Stimulated activated CD4-positive, alpha-beta T cell treated with anti-CD3 and anti-CD28 coated beads, TNF-alpha, amount 100 ng/mL, for 4 hours (primary cell): ENCODE data around the gene RABGAP1.

Experiments used
- DNase-seq, 3 experiments: peaks; one replicate each; pipeline ENCODE4 v3.0.0-alpha.2; 2020; ENCODE audit warnings: low read depth in 3 of 3

RABGAP1 gene

DNA sequence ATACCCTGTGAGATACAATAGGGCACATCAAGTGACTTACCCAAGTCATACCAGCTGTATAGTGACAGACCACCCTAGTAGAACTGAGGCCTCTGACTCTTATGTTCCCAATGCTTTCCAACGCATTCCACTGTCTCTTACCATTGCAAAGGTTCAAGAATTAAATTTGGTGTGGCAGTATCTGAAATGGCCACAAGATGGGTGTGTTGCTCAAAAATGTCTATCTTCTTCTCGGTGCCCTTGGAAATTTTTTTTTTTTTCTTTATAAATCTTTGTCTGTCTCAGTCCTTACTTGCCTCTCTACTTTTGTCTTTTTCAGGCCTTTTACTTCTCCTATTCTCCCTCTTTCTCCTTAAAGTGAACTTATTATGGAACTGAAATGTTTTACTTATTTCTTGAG lies 141.0 kb downstream of the RABGAP1 start:
- no peak for DNase-seq

DNA sequence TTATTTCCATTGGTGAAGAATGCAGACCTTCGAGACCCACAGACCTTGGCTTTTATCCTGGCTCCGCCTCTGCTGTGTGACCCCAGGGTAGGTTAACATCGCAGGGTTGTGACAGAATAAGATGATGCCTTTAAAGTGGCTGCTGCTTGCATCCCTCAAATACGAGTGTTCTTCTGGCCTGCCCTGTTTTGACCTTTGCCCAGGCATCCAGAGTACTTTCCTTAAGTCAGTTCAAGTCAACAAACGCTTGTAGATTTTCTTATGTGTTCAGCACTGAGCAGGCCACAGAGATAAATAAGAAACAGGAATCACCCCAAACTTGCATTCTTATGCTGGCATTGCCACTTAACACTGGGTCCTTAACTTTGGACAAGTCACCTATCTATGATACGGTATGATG lies 142.9 kb downstream of the RABGAP1 start:
- DNase-seq: no peak

DNA sequence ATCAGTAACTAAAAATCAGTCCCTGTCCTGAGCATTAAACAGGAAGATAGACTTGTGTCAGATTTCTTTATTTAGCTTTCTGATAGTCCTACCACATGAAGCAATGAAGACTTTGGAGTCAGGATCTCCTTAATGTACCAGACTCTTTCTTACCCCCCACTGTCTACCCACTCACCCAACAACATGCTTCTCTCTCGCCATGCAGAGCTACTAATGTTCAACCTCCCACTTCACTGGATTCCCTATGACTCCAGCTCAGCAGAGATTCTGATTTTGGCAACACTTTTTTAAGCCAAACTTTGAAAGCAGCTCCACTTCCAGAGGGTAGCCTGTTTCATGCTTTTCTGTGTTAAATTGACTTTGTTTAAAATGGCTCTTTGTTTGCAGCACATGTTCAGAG lies 143.4 kb downstream of the RABGAP1 start:
- DNase-seq: no peak

DNA sequence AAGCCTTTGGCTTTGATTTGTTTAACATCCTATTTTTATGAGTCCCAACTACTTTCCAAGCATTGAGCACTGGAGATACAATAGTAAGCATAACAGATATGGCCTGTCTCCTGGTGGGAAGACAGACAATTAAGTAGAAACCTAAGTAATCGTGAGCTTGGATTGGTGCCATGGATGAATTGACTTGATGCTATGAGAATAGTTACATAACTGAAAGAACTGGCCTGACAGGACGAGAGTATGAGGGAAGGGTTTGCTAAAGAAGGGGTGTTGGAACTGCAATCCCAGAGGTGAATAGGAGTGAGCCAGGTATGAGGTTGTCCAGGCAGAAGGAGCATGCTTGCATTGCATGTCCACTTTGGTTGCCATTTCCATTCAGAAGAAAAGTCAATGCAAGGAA lies 145.1 kb downstream of the RABGAP1 start:
- DNase-seq: no peak

DNA sequence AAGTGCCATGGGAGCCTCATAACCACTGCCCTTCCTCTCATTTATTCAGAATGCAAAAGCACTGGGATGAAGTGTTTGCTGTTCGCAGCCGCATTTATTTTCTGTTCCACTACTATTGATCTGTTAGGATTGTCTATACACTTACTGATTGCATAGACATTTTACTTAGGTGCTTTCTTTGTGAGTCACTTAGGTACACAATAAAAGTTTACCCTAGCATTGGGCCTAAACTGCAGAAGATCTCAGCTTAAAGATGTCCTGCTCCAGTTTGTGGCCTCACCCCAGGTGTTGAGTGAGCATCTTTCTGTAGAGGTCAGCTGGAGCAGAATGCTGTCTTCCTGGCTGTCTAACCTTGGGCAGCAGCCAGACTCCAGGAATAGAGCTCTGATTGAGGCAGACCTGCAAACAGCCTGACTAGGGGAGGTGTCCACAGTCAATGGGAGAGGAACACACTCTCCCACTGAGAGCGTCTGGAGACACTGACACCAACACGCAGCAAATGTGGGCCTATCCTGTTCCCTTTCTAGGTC lies 146.6 kb downstream of the RABGAP1 start:
- DNase-seq: no peak

DNA sequence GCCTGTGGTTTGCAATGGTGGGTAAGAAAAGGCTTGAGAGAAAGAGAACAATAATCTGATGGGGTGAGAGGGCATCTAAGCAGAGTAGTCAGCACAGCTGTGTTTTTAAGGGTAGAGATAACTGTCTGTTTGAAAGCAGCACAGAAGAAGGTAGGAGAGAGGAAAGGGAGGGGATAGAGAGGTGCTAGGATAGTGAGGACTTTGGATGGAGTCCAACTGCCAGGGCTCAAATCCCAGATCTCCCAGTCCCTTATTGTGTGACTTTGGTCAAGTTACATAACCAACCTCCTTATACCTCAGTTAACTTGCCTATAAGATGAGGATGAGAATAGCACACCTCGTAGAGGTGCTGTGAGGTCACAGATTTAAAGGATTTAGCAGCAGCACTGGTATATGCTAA lies 148.2 kb downstream of the RABGAP1 start:
- no peak for DNase-seq

DNA sequence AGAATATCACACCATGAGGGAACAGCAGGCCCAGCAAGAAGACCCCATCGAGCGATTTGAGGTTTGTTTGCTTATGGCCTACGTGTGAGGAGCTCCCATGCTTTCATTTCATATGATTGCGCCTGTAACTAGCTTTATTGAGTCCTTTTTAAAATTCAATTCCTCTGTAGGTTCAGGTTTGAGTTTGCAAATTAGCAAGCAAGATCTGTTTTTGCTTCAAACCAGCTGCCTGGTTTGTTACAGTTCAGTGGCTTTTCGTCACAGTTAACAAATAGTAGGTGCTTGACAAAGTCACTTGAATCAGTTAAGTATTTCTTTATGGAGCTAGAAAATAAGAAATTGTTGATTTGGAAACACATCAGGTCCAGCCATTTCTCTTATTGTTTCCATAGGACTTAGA lies 149.0 kb downstream of the RABGAP1 start:
- no peak for DNase-seq

DNA sequence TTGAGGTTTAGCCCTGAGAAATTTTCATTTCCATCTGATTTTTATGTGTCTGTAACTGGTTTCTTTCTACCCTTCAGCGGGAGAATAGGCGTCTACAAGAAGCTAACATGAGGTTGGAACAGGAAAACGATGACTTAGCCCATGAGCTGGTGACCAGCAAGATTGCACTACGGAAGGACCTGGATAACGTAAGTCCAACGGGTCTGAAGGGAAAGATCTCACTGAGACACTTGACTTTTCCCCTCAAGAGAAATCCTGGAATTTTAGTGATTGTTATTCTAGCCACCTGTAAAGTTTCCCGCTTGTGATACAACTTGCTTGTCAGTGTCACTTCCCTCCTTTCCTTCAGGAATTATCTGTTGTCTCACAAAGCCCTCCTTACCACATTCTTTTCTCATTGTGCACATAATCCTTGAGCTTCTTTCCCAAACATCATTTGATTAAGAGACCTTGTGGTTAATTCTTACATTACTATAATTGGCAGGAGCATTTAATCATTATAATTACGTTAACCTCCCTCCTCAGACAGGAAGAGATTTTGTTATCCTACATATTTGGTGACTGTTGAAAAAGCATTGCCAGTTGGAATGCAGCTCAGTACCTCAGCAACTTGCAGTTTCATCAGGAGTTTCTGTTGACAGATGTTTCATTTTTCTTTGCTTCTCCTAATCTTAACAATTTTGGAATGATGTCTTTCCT lies 149.5 kb downstream of the RABGAP1 start:
- no peak for DNase-seq

DNA sequence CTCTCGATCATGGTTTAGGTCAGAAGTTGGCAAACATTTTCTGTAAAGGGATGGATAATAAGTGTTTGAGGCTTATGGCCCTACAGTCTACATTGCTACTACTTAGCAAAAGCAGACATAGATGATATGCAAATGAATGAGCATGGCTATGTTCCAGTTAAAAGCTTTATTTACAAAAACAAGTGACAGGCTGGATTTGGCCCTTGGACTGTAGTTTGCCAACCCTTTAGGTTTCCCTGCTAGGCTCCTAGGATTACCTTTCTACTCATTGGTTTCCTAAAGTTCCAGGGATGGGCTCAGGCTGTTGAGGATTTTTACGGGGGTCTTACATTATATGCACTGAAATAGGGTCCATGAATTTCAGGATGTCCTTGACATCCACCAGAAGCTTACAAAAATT lies 150.1 kb downstream of the RABGAP1 start:
- DNase-seq: no peak

DNA sequence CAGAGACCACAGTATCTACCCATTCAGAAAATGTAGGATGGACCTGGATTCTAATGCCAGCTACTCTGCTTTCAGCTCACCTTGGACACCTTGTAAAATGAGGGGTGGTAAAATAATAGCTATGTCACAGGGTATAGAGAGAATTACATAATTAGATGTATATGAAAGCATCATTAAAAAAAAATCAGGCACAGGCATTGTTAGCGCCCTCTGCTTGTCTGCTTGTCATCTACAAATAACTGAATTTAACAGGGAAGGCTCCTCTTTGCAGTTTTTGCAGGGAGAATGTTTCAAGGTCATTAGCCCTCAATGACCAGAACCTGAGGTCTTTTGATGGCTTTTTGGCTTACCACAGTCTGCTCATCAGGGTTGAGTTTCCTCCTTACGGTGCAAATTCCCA lies 150.6 kb downstream of the RABGAP1 start:
- DNase-seq: no peak

DNA sequence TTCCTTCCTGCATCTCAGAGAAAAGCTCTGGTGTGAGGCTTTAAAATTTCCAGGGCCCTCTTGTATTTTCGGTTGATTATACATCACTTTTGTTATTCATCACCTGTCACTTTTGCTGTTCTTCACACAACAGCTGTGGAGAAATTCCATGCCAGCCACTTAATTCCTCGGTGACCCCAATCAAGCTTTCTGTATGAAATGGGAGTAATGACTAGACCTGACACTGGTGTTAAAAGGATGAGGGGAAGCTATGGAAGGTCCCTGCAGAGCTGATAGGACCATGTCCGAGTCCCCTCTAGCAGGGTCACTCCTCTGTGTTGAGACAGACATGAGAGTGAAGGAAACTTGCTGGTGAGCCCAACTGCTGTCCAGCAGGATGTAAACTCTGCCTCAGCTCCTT lies 152.3 kb downstream of the RABGAP1 start:
- no peak for DNase-seq

DNA sequence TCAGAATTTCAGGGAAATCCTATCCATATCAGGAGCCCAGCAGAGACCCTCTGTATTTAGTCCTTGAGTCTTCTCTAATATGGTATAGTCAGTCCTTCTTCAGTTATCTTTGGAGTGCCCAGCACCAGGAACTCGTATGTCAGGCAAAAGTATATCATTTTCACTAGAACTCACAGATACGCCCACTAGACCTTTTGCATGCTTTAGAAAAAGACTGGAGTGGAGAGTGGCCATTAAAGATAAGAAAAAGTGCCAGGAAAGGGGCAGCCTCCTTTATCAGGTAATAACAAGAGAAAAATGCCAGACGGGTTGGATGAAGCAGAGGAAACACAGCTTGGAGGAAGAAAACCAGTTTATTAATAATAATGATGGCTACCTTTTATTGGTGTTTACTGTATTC lies 156.2 kb downstream of the RABGAP1 start:
- DNase-seq: no peak

DNA sequence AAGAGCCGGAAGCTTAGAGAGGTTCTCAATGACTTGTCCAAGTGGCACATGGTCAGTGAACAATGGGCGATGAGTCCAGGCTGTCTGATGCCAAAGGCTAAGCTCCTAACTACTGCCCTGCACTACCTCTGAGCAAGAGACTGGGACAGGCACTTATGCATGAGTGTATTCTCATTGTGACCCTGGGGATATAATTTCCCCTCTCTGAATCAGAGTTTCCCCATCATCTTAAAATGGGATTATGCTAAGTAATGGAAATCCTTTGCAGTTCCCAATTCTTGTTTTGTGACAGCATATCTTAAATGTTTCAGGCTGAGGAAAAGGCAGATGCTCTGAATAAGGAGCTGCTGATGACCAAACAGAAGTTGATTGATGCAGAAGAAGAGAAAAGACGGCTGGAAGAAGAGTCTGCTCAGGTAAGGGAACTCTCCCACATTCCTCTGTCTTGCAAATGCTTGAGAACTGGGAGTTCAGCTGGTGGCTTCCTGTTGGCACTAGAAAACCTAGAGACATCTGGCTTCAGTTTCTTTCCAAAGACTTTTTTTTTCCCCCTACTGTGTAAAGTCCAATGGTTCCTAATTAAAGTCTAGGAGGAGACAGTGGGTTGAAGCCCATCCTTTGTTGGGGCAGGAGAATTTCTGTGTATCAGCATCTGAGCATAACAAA lies 156.7 kb downstream of the RABGAP1 start:
- no peak for DNase-seq

DNA sequence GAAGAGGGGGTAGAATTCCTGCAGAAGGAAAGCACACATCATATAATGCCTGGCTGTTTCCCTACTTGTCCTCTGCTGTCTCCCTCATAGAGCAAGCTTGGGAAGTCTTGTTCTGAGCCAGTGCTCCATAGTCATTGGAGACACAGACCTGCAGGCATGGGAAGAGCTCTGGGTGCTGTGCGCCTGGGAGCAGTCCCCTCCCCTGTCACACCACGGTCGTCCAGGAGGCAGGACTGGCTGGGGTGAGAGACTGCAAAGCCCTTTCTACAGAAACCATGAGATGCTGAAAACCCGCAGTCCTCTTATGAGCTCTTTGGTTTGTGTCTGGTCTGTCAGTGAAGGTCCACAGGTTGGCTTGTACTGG lies 157.3 kb downstream of the RABGAP1 start:
- no peak for DNase-seq

DNA sequence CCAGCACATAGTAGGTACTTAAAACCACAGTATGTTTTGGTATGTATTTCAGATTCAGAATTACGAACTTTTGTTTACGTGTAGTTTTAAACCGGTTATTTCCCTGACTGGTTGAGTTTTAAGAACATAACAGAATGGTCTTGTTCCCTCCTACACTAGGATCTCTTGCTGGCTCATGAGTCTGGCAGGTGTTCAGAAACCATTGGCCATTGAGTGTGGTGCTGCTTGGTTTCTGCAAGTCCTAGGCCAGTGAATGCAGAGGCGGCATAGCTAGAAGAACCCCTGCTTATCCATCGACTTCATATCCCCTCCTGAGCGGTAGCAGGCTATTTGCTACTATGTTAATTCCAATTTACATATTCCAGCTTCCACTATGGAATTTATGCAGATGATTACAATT lies 158.2 kb downstream of the RABGAP1 start:
- DNase-seq: no peak

DNA sequence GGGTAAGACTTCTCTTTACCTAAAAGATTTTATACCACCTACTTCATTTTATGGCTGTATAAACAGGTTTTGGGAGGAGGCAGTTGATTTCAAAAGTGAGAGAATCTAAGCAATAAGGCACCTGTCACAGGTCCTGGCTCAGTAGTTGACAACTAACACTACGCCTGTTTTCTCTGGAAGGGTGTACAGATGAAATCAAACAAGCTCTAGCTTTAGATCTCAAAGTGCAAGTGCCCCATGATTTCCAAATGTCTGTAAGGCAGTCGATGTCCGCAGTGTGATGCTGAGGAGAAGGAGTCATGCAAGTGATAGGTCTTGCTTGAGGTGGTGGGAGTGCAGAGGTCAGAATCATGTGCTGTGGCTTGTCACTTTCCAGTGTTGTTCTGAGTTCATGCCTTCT lies 158.7 kb downstream of the RABGAP1 start:
- DNase-seq: no peak

DNA sequence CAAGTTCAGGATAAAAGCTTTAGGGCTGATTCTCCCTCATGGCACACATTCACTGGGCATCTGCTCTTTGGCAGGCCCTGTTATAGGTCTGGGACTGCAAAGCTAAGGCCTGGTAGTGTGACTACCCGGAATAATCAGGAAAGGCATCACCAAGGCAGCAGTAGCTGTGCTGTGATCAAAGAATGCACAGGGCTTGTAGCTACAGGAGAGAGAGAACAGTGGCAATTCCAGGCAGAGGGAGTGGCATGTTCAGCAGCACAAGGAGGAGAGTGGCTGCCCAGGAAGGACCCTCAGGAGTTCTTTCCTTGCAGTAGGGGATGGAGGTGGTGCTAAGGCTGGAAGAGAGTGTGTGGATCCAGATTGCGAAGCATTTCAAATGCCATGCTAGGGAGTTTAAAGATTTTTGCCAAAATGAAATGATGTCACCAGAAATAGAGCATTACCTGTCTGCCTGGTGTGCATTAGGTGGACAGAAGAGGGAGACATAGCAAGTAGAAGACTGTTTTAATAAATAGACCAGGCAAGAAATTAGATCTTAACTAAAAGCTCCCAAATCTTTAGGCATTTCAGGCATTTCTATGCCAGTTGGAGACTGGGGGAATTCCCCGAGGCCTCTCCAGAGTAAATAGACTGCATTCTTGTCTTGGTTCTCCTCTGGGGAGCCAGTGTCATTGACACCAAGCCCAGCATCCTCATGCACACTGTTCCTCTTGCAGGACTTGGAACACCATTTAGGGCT lies 161.7 kb downstream of the RABGAP1 start:
- DNase-seq: no peak

DNA sequence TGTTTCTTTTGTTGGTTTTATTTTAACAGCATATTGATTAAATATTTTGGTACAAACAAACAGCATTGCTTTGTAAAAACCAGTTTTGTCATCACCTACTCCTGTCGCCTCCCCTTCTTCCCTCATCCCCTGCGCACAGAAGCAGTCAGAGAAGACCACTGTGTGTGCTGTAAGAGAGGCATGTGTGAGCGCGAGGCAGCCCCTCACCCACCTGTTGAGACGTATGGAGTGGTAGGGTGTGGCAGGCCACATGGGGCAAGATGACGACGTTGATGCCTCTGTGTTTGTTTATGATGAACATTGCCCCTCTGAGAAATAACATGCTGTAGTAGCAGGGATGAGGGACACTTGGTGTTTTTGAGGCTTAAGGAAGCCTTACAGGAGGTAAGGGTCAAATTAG lies 164.0 kb downstream of the RABGAP1 start:
- no peak for DNase-seq

DNA sequence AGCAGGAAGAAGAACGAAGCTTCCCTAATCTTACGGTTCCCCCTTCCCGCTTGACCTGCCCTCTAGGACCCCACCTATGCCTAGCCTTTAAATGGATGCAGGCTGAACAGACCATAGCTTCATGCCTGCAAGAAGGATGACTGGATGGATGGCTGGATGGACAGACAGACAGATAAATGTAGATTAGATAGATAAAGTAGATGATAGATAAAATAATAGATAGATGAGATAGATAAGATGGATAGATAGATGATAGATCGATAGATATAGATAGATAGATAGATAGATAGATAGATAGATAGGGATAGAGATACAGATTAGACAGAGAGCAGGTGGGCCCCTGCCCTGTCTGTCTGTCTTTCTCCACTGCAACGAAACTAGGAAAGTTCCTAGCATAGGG lies 164.7 kb downstream of the RABGAP1 start:
- no peak for DNase-seq

DNA sequence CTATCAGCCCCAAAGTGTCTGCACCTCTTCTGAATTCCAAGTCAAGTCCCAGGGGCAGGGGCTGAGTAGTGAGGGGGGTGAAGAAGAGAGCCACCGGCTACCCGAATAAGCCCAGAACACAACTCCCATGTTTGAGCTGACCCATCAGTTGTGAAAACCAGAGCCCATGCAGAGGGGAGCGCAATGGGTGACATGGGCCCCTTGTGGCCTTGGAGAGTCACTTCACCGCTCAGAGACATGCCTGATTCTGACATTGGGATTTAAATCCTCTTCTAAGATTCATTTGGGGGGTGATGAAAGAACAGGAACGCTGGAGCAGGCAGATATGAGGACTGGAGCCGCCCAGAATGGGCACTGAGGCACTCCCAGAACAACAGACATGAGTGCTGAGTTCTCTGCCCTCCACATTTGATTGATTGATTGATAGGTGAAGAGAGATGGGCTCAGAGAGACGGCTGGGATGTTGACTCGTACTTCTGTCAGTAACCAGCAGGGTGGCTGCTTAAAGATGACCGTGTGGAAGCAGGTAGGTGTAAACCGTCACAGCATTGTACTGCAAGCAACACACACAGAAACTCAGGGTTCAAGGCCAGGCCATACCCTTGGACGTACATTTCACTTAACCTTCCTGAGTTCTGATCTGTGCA lies 166.9 kb downstream of the RABGAP1 start:
- DNase-seq: no peak

DNA sequence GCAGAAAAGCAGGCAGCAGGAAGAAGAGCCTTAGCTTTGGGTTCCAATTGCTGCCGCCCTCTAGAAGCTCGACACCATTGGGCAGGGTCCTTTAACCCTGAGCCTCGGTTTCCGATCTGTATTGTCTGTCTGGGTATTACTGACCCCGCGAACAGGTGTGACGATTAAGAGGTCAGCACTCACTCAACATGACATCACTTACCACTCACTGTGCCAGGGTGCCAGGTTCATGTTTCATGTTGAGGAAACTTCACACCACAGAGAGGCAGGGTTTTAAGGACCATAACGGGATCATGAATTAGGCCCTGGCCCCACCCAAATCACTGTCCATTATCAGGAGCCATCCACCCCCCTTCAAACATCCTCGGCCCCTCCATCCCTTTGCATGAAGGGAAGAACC lies 168.2 kb downstream of the RABGAP1 start:
- DNase-seq: no peak

DNA sequence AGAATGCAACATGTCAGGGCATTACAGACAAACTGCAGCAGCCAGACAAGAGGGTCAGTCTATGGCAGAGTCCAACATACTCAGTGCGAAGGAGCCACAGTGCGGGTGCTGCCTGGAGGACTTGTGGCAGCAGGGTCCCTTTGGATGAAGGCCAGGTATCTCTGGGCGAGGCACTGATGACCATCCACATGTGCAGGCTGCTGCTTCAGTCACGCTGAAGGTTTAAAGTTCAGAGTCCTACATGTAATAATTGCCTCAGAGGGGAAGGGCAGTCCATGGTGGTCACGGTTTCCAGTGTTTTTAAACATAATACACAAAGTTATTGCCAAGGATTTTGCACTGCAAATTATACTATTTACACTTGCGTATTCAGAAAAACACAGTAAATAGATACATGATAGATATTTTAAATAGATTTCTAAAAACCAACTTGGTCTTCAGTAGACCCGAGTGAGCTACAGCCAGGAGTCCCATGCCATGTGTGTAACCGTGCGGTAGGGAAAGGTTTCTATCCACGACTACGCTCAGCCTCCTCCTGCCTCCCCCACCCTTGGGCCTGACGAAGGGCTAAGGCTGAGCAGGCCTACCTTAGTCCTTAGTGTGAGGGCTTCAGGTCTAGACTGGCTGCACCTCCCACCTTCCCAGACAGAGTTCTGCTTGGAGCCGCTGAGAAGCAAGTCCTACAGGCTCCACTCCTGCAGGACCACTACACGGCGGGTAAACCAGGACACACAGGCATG lies 168.9 kb downstream of the RABGAP1 start:
- no peak for DNase-seq
